CD8-positive, alpha-beta memory T cell (primary cell): ENCODE measurements around the gene KLHL33. TPM values are rescaled to one million over a fixed set of nuclear protein-coding genes. Genes with fewer than 3 reads are reported as not detected.

Source experiments
- CTCF ChIA-PET: fragments of 350-600 bp; sonication (Branson Sonifier 250); formaldehyde crosslinking; loops from one replicate; lab custom pipeline; 2021; ENCODE audit warnings: antibody characterized with exemption; lab: Charles Lee
- POLR2A ChIA-PET: fragments of 350-600 bp; sonication (Branson Sonifier 250); formaldehyde crosslinking; loops from one replicate; lab custom pipeline; 2021; ENCODE audit warnings: antibody characterized with exemption; lab: Charles Lee
- DNase-seq, 5 donors: peaks; one replicate each; pipeline versions ENCODE4 v3.0.0 to v3.0.0-alpha.2; 2020 to 2022; ENCODE audit warnings: mixed read lengths in 1 of 5
- H3K27ac ChIP-seq: one replicate; pipeline ENCODE4 v1.7.0; 2013; ENCODE audit warnings: low read depth, mild to moderate bottlenecking, low read length, moderate library complexity
- H3K27me3 ChIP-seq: 2 replicates; pipeline ENCODE4 v1.7.0; 2013; ENCODE audit warnings: low read length, mild to moderate bottlenecking; ENCODE audit not compliant: insufficient read depth, poor library complexity, severe bottlenecking
- H3K36me3 ChIP-seq: 2 replicates; pipeline ENCODE4 v1.7.0; 2013; ENCODE audit warnings: mild to moderate bottlenecking, low read length, moderate library complexity; ENCODE audit not compliant: insufficient read depth
- H3K4me1 ChIP-seq: 2 replicates; pipeline ENCODE4 v1.7.0; 2013; ENCODE audit warnings: mild to moderate bottlenecking, low read length, moderate library complexity; ENCODE audit not compliant: insufficient read depth
- H3K4me3 ChIP-seq: 2 replicates; pipeline ENCODE4 v1.7.0; 2013; ENCODE audit warnings: mild to moderate bottlenecking, low read length
- H3K9me3 ChIP-seq: 2 replicates; pipeline ENCODE4 v1.7.0; 2013; ENCODE audit warnings: mild to moderate bottlenecking, low read length
- H3K27ac Mint-ChIP-seq, 8 donors: one replicate each; pipeline ENCODE4 v1.8.0; 2020 to 2021; ENCODE audit warnings: mixed read lengths in 8 of 8, mild to moderate bottlenecking in 6 of 8, inconsistent platforms in 3 of 8, moderate library complexity in 3 of 8
- H3K27me3 Mint-ChIP-seq, 2 donors: one replicate each; pipeline ENCODE4 v1.8.0; 2020 to 2021; ENCODE audit warnings: mixed read lengths in 2 of 2, mild to moderate bottlenecking in 1 of 2, moderate library complexity in 1 of 2
- H3K36me3 Mint-ChIP-seq, 3 donors: one replicate each; pipeline ENCODE4 v1.8.0; 2020 to 2021; ENCODE audit warnings: mixed read lengths in 3 of 3, inconsistent platforms in 1 of 3, mild to moderate bottlenecking in 1 of 3
- H3K4me1 Mint-ChIP-seq, 3 donors: one replicate each; pipeline ENCODE4 v1.8.0; 2020 to 2021; ENCODE audit warnings: mixed read lengths in 3 of 3, inconsistent platforms in 1 of 3, mild to moderate bottlenecking in 1 of 3
- H3K4me3 Mint-ChIP-seq, 7 donors: one replicate each; pipeline ENCODE4 v1.8.0; 2020 to 2021; ENCODE audit warnings: mixed read lengths in 7 of 7, mild to moderate bottlenecking in 6 of 7, moderate library complexity in 4 of 7, inconsistent platforms in 2 of 7
- H3K9me3 Mint-ChIP-seq, 5 donors: one replicate each; pipeline ENCODE4 v1.8.0; 2020 to 2022; ENCODE audit warnings: mixed read lengths in 5 of 5, mild to moderate bottlenecking in 3 of 5, moderate library complexity in 2 of 5, inconsistent platforms in 1 of 5
- polyA plus RNA-seq: library from polyadenylated mRNA; unstranded; fragments of 300-500 nt; fragmentation: Illumina TruSeq; gene quantifications from one replicate; pipeline ENCODE4 v1.2.3, GENCODE V29; 2021
- total RNA-seq, 2 experiments: library from RNA; stranded (reverse); gene quantifications; one replicate each; pipeline ENCODE4 v1.2.3, GENCODE V29; 2021

Gene KLHL33
- total and polyA plus RNA-seq, 3 experiments from 2014 or later: 0.09 to 0.12 (median 0.09) TPM

DNA sequence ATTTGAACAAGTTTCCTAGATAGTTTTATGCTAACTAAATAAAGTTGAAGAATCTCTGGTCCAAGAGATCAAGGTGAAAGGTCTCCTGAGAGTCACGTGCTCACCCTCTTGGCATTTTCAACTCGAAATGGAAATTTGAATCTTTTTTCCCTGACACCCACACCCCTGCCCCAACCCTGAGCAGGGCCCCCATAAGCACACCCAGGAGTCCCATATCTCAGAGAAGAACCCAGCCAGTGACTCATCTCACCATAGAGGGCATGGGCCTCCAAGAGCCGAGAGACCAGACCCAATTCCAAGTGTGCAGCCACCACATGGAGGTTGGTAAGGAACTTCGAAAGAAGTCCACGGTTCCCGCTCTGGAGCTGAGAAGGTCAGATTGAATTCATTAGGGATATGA lies 55.3 kb downstream of the KLHL33 start:
- H3K27me3 ChIP-seq: no peaks in the 10 kb centered on the region
- H3K9me3 ChIP-seq: no peaks in the 10 kb centered on the region
- no peak overlapping the region for H3K27ac ChIP-seq
- H3K4me3 ChIP-seq: no peak overlapping the region
- ChIA-PET CTCF (interaction anchor here (1.3 kb wide), 1 partner anchor 10 kb away, joined by 3 read pairs; no protein-coding TSS in a partner anchor), POLR2A (no interaction called here)
- H3K27me3 Mint-ChIP-seq: no peaks in the 10 kb centered on the region
- peaks cover 9 to 96% (median 20%) of the 10 kb centered on the region in 3 donors for H3K36me3 Mint-ChIP-seq
- peak overlapping the region in 2 of 8 donors; percentile 8 to 30 for H3K27ac Mint-ChIP-seq
- H3K36me3 ChIP-seq: peaks cover 79% of the 10 kb centered on the region
- DNase-seq: no peak
- no peak overlapping the region for H3K4me3 Mint-ChIP-seq
- H3K9me3 Mint-ChIP-seq: no peaks in the 10 kb centered on the region
- H3K4me1 Mint-ChIP-seq: no peaks in the 10 kb centered on the region
- no peaks in the 10 kb centered on the region for H3K4me1 ChIP-seq

DNA sequence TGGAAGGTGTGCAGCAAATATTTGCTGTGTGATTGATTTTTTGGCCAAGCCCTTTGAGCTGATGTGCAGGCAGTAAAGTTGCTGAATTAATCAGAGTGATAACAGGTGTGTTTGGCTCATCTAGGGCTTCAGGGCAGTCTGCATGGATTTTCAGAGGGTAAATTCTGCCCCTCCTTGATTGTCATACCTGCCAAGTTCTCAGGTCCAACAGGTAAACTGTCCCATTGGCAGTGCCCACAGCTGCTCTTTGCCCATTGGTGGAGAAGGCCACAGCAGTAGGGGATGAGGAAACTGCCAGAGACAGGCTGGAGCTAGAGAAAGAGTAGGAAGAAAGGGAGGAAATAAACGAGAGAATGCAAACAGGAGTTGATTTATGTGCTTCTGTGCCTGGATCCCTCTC lies 56.2 kb downstream of the KLHL33 start:
- H3K9me3 Mint-ChIP-seq: no peaks in the 10 kb centered on the region
- no peaks in the 10 kb centered on the region for H3K4me1 Mint-ChIP-seq
- no peaks in the 10 kb centered on the region for H3K27me3 Mint-ChIP-seq
- Histone ChIP-seq H3K4me1 (no peaks in the 10 kb centered on the region), H3K27me3 (no peaks in the 10 kb centered on the region), H3K9me3 (no peaks in the 10 kb centered on the region), H3K27ac (no peak overlapping the region), H3K4me3 (no peak overlapping the region), H3K36me3 (peaks cover 80% of the 10 kb centered on the region)
- H3K27ac Mint-ChIP-seq: peak overlapping the region in 2 of 8 donors; percentile 5 to 45
- POLR2A ChIA-PET: no interaction called here
- DNase-seq: no peak
- H3K4me3 Mint-ChIP-seq: no peak overlapping the region
- H3K36me3 Mint-ChIP-seq: peaks cover 9 to 97% (median 23%) of the 10 kb centered on the region in 3 donors
- CTCF ChIA-PET: interaction anchor here (1.3 kb wide), 1 partner anchor 11 kb away, joined by 3 read pairs; no protein-coding TSS in a partner anchor

DNA sequence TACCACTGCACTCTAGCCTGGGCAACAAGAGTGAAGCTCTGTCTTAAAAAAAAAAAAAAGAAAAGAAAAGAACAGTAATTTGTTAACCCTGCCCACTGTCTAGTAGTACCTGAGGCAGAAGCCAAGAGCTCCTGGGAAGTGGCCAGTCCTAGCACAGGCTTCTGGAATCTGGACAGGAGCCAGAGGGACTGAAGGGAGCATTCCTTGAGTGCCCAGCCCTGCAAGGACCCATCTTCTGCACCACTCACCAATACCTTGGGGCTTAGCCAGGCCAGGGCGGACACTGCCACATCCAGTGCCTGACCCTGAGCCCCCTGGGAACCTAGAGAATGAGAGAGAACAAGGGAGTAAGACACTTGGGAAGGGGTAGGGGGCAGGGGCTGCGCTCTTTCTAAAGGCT lies 58.8 kb downstream of the KLHL33 start:
- Mint-ChIP-seq H3K27ac (no peak overlapping the region), H3K4me1 (no peaks in the 10 kb centered on the region), H3K9me3 (no peaks in the 10 kb centered on the region), H3K27me3 (no peaks in the 10 kb centered on the region), H3K4me3 (no peak overlapping the region), H3K36me3 (peaks cover 13 to 96% (median 25%) of the 10 kb centered on the region in 3 donors)
- H3K9me3 ChIP-seq: no peaks in the 10 kb centered on the region
- DNase-seq: no peak
- H3K27ac ChIP-seq: no peak overlapping the region
- CTCF ChIA-PET: no interaction called here
- H3K27me3 ChIP-seq: no peaks in the 10 kb centered on the region
- H3K4me1 ChIP-seq: no peaks in the 10 kb centered on the region
- no peak overlapping the region for H3K4me3 ChIP-seq
- POLR2A ChIA-PET: interaction anchor here (0.5 kb wide), 1 partner anchor 27 kb away, joined by 3 read pairs; no protein-coding TSS in a partner anchor
- peaks cover 73% of the 10 kb centered on the region for H3K36me3 ChIP-seq

DNA sequence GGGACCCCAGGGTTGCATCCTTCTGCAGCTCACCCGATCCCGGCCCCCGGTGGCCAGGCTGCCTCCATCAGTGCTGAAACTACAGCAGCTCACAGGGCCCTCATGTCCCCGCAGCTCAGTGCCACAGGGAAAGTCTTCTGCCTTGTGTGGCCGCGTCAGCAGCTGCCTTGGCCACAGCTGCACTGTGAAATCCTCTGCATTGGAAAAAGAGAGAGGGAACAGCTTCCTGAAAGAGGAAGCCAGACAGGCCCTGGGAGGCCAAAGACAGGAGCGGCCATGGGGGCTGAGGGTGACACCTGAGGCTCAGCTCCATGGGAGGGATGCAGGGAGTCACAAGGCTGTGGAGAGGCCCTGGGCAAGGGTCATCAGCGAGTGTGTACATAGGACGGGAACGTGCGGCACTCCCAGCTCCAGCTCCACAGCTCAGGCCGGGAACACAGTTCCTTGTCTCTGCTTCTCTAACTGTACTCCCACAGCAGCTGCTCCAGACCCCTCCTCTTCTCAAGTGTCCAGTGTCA lies 59.8 kb downstream of the KLHL33 start:
- Mint-ChIP-seq H3K4me3 (no peak overlapping the region), H3K4me1 (no peaks in the 10 kb centered on the region), H3K27ac (no peak overlapping the region), H3K36me3 (peaks cover 19 to 96% (median 28%) of the 10 kb centered on the region in 3 donors), H3K27me3 (no peaks in the 10 kb centered on the region), H3K9me3 (no peaks in the 10 kb centered on the region)
- ChIA-PET CTCF (no interaction called here), POLR2A (no interaction called here)
- DNase-seq: no peak
- Histone ChIP-seq H3K9me3 (no peaks in the 10 kb centered on the region), H3K27ac (no peak overlapping the region), H3K36me3 (peaks cover 72% of the 10 kb centered on the region), H3K27me3 (no peaks in the 10 kb centered on the region), H3K4me1 (no peaks in the 10 kb centered on the region), H3K4me3 (no peak overlapping the region)

Other genes starting within 250 kb of the KLHL33 start
- gene OR11G2, start 245.3 kb downstream of the KLHL33 start, total RNA-seq: not detected
- gene OR11G2, start 245.3 kb downstream of the KLHL33 start, polyA plus RNA-seq: not detected
- gene OR11H6, start 212.5 kb downstream of the KLHL33 start, total RNA-seq: not detected
- gene OR11H6, start 212.5 kb downstream of the KLHL33 start, polyA plus RNA-seq: not detected
- gene OR11H7, start 207.2 kb downstream of the KLHL33 start, total RNA-seq: not detected
- gene OR11H7, start 207.2 kb downstream of the KLHL33 start, polyA plus RNA-seq: not detected
- gene OR11H4, start 196.9 kb downstream of the KLHL33 start, total RNA-seq: not detected
- not detected for gene OR11H4, start 196.9 kb downstream of the KLHL33 start, polyA plus RNA-seq
- gene TTC5, start 130.2 kb downstream of the KLHL33 start, total RNA-seq: 10 to 100 TPM; 33.2 to 35.0 TPM
- 21.5 TPM for gene TTC5, start 130.2 kb downstream of the KLHL33 start, polyA plus RNA-seq
- 10 to 100 TPM; 43.6 to 50.5 TPM for gene CCNB1IP1, start 102.9 kb downstream of the KLHL33 start, total RNA-seq
- gene CCNB1IP1, start 102.9 kb downstream of the KLHL33 start, polyA plus RNA-seq: 16.8 TPM
- 10 to 100 TPM; 35.0 to 41.3 TPM for gene PARP2, start 92.5 kb downstream of the KLHL33 start, total RNA-seq
- 13.6 TPM for gene PARP2, start 92.5 kb downstream of the KLHL33 start, polyA plus RNA-seq
- 10 to 100 TPM; 31.7 to 33.0 TPM for gene TEP1, start 22.7 kb downstream of the KLHL33 start, total RNA-seq
- 9.1 TPM for gene TEP1, start 22.7 kb downstream of the KLHL33 start, polyA plus RNA-seq
- 10 to 100 TPM; 58.0 to 58.1 TPM for gene OSGEP, start 18.6 kb upstream of the KLHL33 start, total RNA-seq
- gene OSGEP, start 18.6 kb upstream of the KLHL33 start, polyA plus RNA-seq: 48.9 TPM
- gene APEX1, start 19.1 kb upstream of the KLHL33 start, total RNA-seq: 100 to 1,000 TPM; 242 to 248 TPM
- 117 TPM for gene APEX1, start 19.1 kb upstream of the KLHL33 start, polyA plus RNA-seq
- 10 to 100 TPM; 29.5 to 33.5 TPM for gene PIP4P1, start 25.3 kb upstream of the KLHL33 start, total RNA-seq
- 36.4 TPM for gene PIP4P1, start 25.3 kb upstream of the KLHL33 start, polyA plus RNA-seq
- 100 to 1,000 TPM; 181 to 188 TPM for gene PNP, start 33.2 kb upstream of the KLHL33 start, total RNA-seq
- 84.0 TPM for gene PNP, start 33.2 kb upstream of the KLHL33 start, polyA plus RNA-seq
- under 1 TPM in 1 of 2 experiments, not detected in 1; 0.31 TPM for gene RNASE10, start 69.4 kb upstream of the KLHL33 start, total RNA-seq
- not detected for gene RNASE10, start 69.4 kb upstream of the KLHL33 start, polyA plus RNA-seq
- not detected for gene RNASE9, start 124.9 kb upstream of the KLHL33 start, total RNA-seq
- gene RNASE9, start 124.9 kb upstream of the KLHL33 start, polyA plus RNA-seq: not detected
- not detected for gene RNASE11, start 151.8 kb upstream of the KLHL33 start, total RNA-seq
- gene RNASE11, start 151.8 kb upstream of the KLHL33 start, polyA plus RNA-seq: not detected
- gene RNASE12, start 155.2 kb upstream of the KLHL33 start, total RNA-seq: not detected
- not detected for gene RNASE12, start 155.2 kb upstream of the KLHL33 start, polyA plus RNA-seq
- not detected for gene OR6S1, start 205.5 kb upstream of the KLHL33 start, total RNA-seq
- gene OR6S1, start 205.5 kb upstream of the KLHL33 start, polyA plus RNA-seq: not detected
- under 1 TPM in 1 of 2 experiments, not detected in 1; 0.57 TPM for gene RNASE4, start 248.4 kb upstream of the KLHL33 start, total RNA-seq
- 2.3 TPM for gene RNASE4, start 248.4 kb upstream of the KLHL33 start, polyA plus RNA-seq